ENCODE data around the gene SLIT3.

The SLIT3 gene

DNA sequence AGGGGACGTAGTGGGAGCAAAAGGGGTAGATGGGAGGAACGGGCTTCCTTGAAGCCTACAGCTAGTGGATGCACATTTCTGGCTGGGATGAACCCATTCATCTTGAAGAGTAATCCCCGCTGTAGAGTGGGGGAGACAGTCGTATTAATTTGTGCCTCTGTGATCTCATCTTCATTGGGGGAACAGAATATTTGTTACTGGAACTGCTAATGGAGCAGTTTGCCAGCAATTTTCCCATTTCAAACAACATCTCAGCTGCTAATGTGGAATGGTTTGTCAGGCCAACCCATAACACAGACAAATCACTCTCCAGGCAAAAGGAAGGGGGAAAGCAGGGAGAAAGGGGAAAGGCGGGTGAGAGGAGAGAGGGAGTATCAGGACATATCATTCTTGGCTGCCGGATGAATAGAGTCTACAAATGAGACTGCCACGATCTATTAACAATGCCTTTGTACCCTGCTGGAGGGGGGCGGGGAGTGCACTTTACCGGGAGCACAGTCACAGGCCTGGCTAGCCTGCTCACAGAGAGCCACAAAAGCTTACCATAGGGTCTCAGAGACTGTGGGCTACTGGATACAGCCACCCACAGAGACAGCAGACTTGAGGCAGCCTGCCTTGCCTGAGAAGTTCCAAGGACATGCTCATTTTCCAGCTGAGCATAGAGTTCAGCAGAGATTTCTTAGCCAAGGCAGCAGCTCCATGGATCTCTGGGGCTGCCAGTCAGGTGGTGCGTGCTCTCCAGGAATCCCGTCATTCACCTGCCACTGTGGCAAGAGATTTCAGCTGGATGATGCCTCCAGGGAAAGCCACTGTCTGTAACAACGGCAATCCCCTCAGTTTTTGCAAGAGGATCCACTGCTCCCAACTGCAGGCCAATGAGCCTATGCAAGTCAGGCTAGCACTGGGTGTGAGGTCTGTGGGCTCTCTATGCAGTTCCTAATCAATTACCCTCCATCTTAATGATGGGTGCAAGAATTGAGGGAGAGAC is 504.1 kb downstream of the SLIT3 start:
- H3K4me3 ChIP-seq (ENCODE audit: low read depth, low read length), result no peak overlapping the region
- TF ChIP-seq, protein P1, sequence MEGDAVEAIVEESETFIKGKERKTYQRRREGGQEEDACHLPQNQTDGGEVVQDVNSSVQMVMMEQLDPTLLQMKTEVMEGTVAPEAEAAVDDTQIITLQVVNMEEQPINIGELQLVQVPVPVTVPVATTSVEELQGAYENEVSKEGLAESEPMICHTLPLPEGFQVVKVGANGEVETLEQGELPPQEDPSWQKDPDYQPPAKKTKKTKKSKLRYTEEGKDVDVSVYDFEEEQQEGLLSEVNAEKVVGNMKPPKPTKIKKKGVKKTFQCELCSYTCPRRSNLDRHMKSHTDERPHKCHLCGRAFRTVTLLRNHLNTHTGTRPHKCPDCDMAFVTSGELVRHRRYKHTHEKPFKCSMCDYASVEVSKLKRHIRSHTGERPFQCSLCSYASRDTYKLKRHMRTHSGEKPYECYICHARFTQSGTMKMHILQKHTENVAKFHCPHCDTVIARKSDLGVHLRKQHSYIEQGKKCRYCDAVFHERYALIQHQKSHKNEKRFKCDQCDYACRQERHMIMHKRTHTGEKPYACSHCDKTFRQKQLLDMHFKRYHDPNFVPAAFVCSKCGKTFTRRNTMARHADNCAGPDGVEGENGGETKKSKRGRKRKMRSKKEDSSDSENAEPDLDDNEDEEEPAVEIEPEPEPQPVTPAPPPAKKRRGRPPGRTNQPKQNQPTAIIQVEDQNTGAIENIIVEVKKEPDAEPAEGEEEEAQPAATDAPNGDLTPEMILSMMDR (IDR thresholded peaks at IDR 0.05; ENCODE audit: low read depth, low read length), result no peak
- H3K4me1 ChIP-seq, result peaks cover 39% of the 10 kb centered on the region
- peaks cover 99% of the 10 kb centered on the region for H3K36me3 ChIP-seq
- no peaks in the 10 kb centered on the region for H3K27me3 ChIP-seq
- no peak for DNase-seq
- no peaks in the 10 kb centered on the region for H3K9me3 ChIP-seq

DNA sequence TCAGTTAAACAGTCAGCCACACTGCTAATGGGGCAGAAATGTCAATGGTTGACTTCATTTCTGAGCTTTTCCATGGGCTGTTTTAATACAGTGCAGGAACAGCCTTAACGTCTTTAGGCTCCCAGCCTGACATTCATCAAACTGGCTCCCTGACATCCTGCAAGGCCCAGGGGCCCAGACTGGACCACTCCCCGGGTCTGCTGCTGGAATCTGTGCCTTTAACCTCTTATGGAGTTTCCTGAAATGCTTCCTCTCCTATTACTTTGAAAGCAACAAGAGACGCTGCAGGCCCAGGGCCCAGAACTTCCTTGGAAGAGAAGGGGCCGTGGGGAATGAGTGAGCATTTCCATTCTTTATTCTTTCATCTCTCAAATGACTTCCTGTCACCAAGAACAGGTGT is 504.9 kb downstream of the SLIT3 start:
- H3K27me3 ChIP-seq, result no peaks in the 10 kb centered on the region
- peaks cover 44% of the 10 kb centered on the region for H3K4me1 ChIP-seq
- no peak overlapping the region for H3K4me3 ChIP-seq (ENCODE audit: low read depth, low read length)
- H3K9me3 ChIP-seq, result no peaks in the 10 kb centered on the region
- peaks cover 99% of the 10 kb centered on the region for H3K36me3 ChIP-seq
- DNase-seq, result no peak
- TF ChIP-seq, protein P1 (IDR thresholded peaks at IDR 0.05; ENCODE audit: low read depth, low read length), result no peak

DNA sequence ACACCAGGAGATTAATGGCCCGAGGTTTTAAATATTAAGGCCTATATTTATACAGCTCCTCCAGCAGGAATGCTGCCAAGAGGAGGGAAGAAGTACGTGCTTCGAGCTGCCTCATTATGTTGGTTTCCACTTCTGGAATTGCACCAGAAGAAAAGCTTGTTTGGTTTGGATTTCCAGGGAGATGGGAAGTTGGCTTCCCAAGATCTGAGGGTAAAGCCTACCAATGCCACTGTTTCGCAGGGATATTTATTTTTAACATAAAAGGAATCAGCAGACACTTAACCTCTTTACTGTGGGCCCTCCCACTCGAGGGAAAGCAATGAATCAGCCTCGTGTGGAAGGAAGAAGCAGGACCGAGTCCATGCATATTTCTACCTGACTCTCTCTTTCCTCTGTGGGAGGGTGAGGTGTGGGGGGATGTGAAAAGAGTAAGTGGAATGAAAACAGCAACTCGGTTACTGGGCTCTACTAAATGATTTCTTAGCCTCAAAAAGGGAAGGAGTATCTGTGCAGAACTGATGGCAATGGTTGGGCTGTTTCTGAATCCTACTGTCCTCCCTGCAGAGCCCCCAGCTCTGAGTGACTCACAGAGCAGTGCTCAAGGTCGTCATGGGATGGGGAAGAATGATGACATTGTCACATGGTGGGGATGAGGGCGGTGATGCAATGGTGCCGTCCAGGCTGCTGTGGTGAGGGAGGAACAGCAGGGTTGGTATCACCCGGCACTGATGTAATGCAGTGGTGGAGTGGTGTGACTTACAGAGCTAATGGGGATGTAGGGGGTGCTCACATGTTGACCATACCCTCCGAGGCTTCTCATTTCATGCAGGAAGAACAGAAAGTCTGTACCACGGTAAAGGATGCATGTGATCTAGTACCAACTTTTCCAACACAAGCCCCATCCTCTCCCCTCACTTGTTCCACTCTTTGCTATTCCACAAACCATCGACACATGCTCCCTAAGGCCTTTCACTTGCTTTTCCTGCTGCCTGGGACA is 506.8 kb downstream of the SLIT3 start:
- TF ChIP-seq, protein P1 (IDR thresholded peaks at IDR 0.05; ENCODE audit: low read depth, low read length), result no peak
- H3K27me3 ChIP-seq, result no peaks in the 10 kb centered on the region
- DNase-seq, result peak; percentile 30
- peaks cover 98% of the 10 kb centered on the region for H3K36me3 ChIP-seq
- peaks cover 54% of the 10 kb centered on the region for H3K4me1 ChIP-seq
- no peak overlapping the region for H3K4me3 ChIP-seq (ENCODE audit: low read depth, low read length)
- H3K9me3 ChIP-seq, result no peaks in the 10 kb centered on the region

DNA sequence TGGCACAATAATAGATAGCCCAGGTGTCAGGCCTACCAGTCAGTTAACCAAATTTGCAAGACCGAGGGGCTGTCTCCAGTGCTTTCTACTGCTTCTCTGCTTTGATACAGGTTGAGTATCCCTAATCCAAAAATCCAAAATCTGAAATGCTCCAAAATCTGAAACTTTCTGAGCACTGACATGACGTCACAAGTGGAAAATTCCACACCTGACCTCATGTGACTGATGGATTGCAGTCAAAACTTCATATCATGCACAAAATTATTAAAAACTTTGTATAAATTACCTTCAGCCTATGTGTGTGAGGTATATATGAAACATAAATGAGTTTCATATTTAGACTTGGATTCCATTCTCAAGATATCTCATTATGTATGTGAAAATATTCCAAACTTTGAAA is 508.3 kb downstream of the SLIT3 start:
- Histone ChIP-seq H3K4me3 (ENCODE audit: low read depth, low read length) (no peak overlapping the region), H3K9me3 (no peaks in the 10 kb centered on the region), H3K27me3 (no peaks in the 10 kb centered on the region), H3K36me3 (peaks cover 97% of the 10 kb centered on the region), H3K4me1 (peaks cover 54% of the 10 kb centered on the region)
- TF ChIP-seq, protein P1 (IDR thresholded peaks at IDR 0.05; ENCODE audit: low read depth, low read length), result no peak
- DNase-seq, result no peak

DNA sequence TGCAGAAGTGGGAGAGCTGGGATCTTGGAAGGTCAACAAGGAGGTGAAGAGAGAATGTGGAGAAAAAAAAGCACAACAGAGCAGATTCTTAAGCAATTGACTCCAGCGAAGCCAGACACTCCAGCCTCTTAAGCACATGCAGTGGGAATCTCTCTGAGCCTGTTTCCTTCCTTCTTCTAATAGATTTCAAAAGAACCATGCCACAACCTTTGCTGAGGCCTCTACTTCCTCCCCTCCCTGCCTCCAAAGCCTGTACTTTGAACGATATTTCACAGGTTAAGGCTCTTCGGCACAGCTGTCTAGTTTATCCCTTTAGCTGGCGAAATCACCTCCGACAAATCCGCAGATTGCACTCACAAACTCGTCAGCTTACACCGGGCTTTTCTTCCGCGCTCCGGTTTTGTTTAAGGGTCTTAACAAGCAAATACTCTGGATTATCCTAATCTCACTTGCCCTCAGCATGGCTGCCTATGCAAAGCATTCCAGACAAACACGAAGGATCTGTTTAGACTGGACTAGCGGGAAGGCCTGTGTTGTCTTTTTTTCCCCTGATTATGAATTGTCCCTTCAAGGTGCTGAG is 510.2 kb downstream of the SLIT3 start:
- Histone ChIP-seq H3K4me1 (peaks cover 56% of the 10 kb centered on the region), H3K9me3 (no peaks in the 10 kb centered on the region), H3K27me3 (no peaks in the 10 kb centered on the region), H3K36me3 (peaks cover 97% of the 10 kb centered on the region), H3K4me3 (ENCODE audit: low read depth, low read length) (no peak overlapping the region)
- no peak for DNase-seq
- TF ChIP-seq, protein P1 (IDR thresholded peaks at IDR 0.05; ENCODE audit: low read depth, low read length), result no peak

All from BE2C (cell line).